22Rv1 (cell line): ENCODE measurements around the gene PIAS4.

ENCODE experiments used
- CTCF ChIP-seq: fragments of 450-650 bp; IDR thresholded peaks from 2 replicates; pipeline ENCODE4 v1.5.1; 2017; ENCODE audit warnings: mild to moderate bottlenecking
- ZFX ChIP-seq: fragments of 450-650 bp; IDR thresholded peaks from 2 replicates; pipeline ENCODE4 v1.6.1; 2017; ENCODE audit warnings: antibody characterized with exemption, borderline replicate concordance

GRCh38 chr19:4038057-4038456 is 30.5 kb downstream of the PIAS4 start:
- no peak for TF ChIP-seq ZFX
- TF ChIP-seq CTCF, result no peak
